Endothelial cell of umbilical vein (primary cell): ENCODE data around the gene CLSTN1. TPM values are rescaled to one million over a fixed set of nuclear protein-coding genes. Genes with fewer than 3 reads are reported as not detected.

ENCODE experiments used
- BruUV-seq: library from RNA; stranded (reverse); fragments of 400-500 nt; replicated peaks from 2 replicates; lab custom pipeline; 2021; lab: Mats Ljungman, UMichigan
- CTCF ChIA-PET: fragments of 300-600, 350-600 bp; sonication (Branson Sonifier 250); formaldehyde crosslinking; loops from one replicate; lab custom pipeline; 2021; ENCODE audit warnings: antibody characterized with exemption, inconsistent platforms; lab: Charles Lee
- POLR2A ChIA-PET: fragments of 300-600, 350-600 bp; sonication (Branson Sonifier 250); formaldehyde crosslinking; loops from one replicate; lab custom pipeline; 2021; ENCODE audit warnings: antibody characterized with exemption, inconsistent platforms; lab: Charles Lee
- DNase-seq: peaks from one replicate; pipeline ENCODE4 v3.0.0-alpha.2; 2011; ENCODE audit warnings: low read depth, low spot score
- FAIRE-seq: peaks from 2 replicates; lab custom pipeline; 2011; peaks lifted over from hg19 to GRCh38; lab: Jason Lieb, UNC
- H2AFZ ChIP-seq: 2 replicates; pipeline ENCODE4 v1.6.0; 2012; ENCODE audit warnings: low read depth, low read length, control low read depth, inconsistent platforms
- H3K27ac ChIP-seq: 2 replicates; pipeline ENCODE4 v1.5.1; 2011; ENCODE audit warnings: low read depth, mild to moderate bottlenecking, control low read depth, low read length, moderate library complexity; ENCODE audit not compliant: insufficient read depth
- H3K27me3 ChIP-seq, 2 experiments: 2 replicates each; pipeline versions ENCODE4 v1.6.0 to v1.6.1; 2011; ENCODE audit warnings: low read length in 2 of 2, mixed read lengths in 1 of 2; ENCODE audit not compliant: control insufficient read depth in 2 of 2, insufficient read depth in 2 of 2
- H3K36me3 ChIP-seq, 2 experiments: 2 replicates in 1 of 2; 3 replicates in 1 of 2; pipeline ENCODE4 v1.5.1; 2011; ENCODE audit warnings: low read length in 2 of 2, mild to moderate bottlenecking in 1 of 2, moderate library complexity in 1 of 2; ENCODE audit not compliant: control insufficient read depth in 2 of 2, insufficient read depth in 2 of 2; ENCODE audit errors: extremely low read depth in 1 of 2
- H3K4me1 ChIP-seq: 3 replicates; pipeline ENCODE4 v1.5.1; 2011; ENCODE audit warnings: mild to moderate bottlenecking, low read length; ENCODE audit not compliant: control insufficient read depth, insufficient read depth; ENCODE audit errors: extremely low read depth
- H3K4me2 ChIP-seq: 2 replicates; pipeline ENCODE4 v1.6.1; 2011; ENCODE audit warnings: low read length, control low read depth, mixed read lengths; ENCODE audit not compliant: insufficient read depth
- H3K4me3 ChIP-seq, 3 experiments: fragments of 200-600 bp in 1 of 3; sonication (generic), shearing (Covaris generic) in 1 of 3; replicated peaks in 1 of 3; 2 replicates each; pipeline ENCODE4 v1.5.1; 2011 to 2016; ENCODE audit warnings: control low read depth in 3 of 3, low read length in 3 of 3, mild to moderate bottlenecking in 2 of 3, inconsistent platforms in 1 of 3, low read depth in 1 of 3, moderate library complexity in 1 of 3; ENCODE audit not compliant: insufficient read depth in 1 of 3
- H3K79me2 ChIP-seq: 2 replicates; pipeline ENCODE4 v1.6.0; 2012; ENCODE audit warnings: low read length, inconsistent platforms; ENCODE audit not compliant: control insufficient read depth, insufficient read depth
- H3K9ac ChIP-seq: replicated peaks from 2 replicates; pipeline ENCODE3; 2011; ENCODE audit warnings: low read length, control low read depth; ENCODE audit not compliant: insufficient read depth; ENCODE audit errors: extremely low read depth
- H3K9me1 ChIP-seq: replicated peaks from 3 replicates; pipeline ENCODE4 v1.6.0; 2011; ENCODE audit warnings: mild to moderate bottlenecking, low read length; ENCODE audit not compliant: control insufficient read depth, insufficient read depth; ENCODE audit errors: extremely low read depth
- H3K9me3 ChIP-seq: replicated peaks from 2 replicates; pipeline ENCODE4 v1.5.1; 2012; ENCODE audit warnings: low read length, inconsistent platforms; ENCODE audit not compliant: control insufficient read depth, insufficient read depth
- H4K20me1 ChIP-seq: replicated peaks from 2 replicates; pipeline ENCODE3; 2011; ENCODE audit warnings: mild to moderate bottlenecking, low read length; ENCODE audit not compliant: control insufficient read depth, insufficient read depth; ENCODE audit errors: extremely low read depth
- EZH2 ChIP-seq: IDR thresholded peaks from 2 replicates; pipeline ENCODE4 v1.6.1; 2012; ENCODE audit warnings: borderline replicate concordance, low read depth, mild to moderate bottlenecking, moderate library complexity, low read length, inconsistent platforms; ENCODE audit not compliant: severe bottlenecking
- GATA2 ChIP-seq: IDR thresholded peaks from 2 replicates; pipeline ENCODE4 v1.7.0; 2011; ENCODE audit warnings: low read depth, mild to moderate bottlenecking, moderate library complexity, mixed read lengths, low read length; ENCODE audit not compliant: insufficient read length, insufficient read depth
- JUN ChIP-seq: IDR thresholded peaks from 2 replicates; pipeline ENCODE4 v1.6.1; 2011; ENCODE audit warnings: borderline replicate concordance, low read depth; ENCODE audit not compliant: insufficient read length, insufficient read depth
- MYC ChIP-seq: IDR thresholded peaks from one replicate; pipeline ENCODE4 v1.6.1; 2011; ENCODE audit warnings: mild to moderate bottlenecking, low read depth, low read length
- POLR2A ChIP-seq: IDR thresholded peaks from 2 replicates; pipeline ENCODE4 v1.6.1; 2012; ENCODE audit warnings: low read depth, mild to moderate bottlenecking, control low read depth, low read length
- dilution Hi-C: fragments of 300-500 bp; cut with MboI; formaldehyde crosslinking; loops from one replicate; pipeline ENCODE4 v1.15.0; 2019; ENCODE audit warnings: low sequenced_read_pairs; ENCODE audit not compliant: extremely low pct_ligation_motif_present
- intact Hi-C: fragments of 100-400 bp; cut with micrococcal nuclease; formaldehyde crosslinking; loops from one replicate; pipeline ENCODE4 v1.10.0; 2022
- polyA plus RNA-seq, 4 experiments: library from polyadenylated mRNA; depleted of rRNA in 3 of 4; stranded (reverse) in 3 of 4; unstranded in 1 of 4; fragments of >200 nt; gene quantifications; 2 replicates each; pipeline versions ENCODE4 v1.2.1 to v1.2.3, GENCODE V29; 2011 to 2012; ENCODE audit warnings: missing spikeins in 1 of 4
- total RNA-seq: library from RNA; stranded (reverse); gene quantifications from 2 replicates; pipeline ENCODE4 v1.2.3, GENCODE V29; 2021
- TF ChIP-seq, protein P1 (sequence below), 2 donors: IDR thresholded peaks; 1 replicate in 1 of 2; 2 replicates in 1 of 2; pipeline ENCODE4 v1.5.1; 2011; ENCODE audit warnings: low read length in 2 of 2, mild to moderate bottlenecking in 2 of 2, moderate library complexity in 2 of 2, control low read depth in 1 of 2, inconsistent platforms in 1 of 2, low read depth in 1 of 2; ENCODE audit not compliant: insufficient read depth in 1 of 2; ENCODE audit errors: extremely low read depth in 1 of 2

CLSTN1 gene
- total and polyA plus RNA-seq, 2 donors (not counting 3 experiments of a cell fraction or from before 2014, with no cell fraction given): 49.1 to 130 TPM

- FAIRE-seq: peak; percentile 80
- no peaks in the 10 kb centered on the region for H3K4me1 ChIP-seq
- intact Hi-C loops (loop anchor here (1.0 kb wide), 2 partner anchors 98 to 142 kb away; no protein-coding TSS in a partner anchor), dilution Hi-C loops (no loop called here)
- H2AFZ ChIP-seq: no peak overlapping the region
- H3K4me3 ChIP-seq: no peak overlapping the region
- POLR2A ChIA-PET: no interaction called here
- no peak overlapping the region for H3K4me2 ChIP-seq
- H3K36me3 ChIP-seq: peaks cover 0 to 4% of the 10 kb centered on the region in 2 experiments
- no peak overlapping the region for H3K27ac ChIP-seq
- TF ChIP-seq JUN: no peak
- no peak for TF ChIP-seq MYC
- no peak for TF ChIP-seq GATA2
- TF ChIP-seq, protein P1, sequence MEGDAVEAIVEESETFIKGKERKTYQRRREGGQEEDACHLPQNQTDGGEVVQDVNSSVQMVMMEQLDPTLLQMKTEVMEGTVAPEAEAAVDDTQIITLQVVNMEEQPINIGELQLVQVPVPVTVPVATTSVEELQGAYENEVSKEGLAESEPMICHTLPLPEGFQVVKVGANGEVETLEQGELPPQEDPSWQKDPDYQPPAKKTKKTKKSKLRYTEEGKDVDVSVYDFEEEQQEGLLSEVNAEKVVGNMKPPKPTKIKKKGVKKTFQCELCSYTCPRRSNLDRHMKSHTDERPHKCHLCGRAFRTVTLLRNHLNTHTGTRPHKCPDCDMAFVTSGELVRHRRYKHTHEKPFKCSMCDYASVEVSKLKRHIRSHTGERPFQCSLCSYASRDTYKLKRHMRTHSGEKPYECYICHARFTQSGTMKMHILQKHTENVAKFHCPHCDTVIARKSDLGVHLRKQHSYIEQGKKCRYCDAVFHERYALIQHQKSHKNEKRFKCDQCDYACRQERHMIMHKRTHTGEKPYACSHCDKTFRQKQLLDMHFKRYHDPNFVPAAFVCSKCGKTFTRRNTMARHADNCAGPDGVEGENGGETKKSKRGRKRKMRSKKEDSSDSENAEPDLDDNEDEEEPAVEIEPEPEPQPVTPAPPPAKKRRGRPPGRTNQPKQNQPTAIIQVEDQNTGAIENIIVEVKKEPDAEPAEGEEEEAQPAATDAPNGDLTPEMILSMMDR (IDR thresholded peaks at IDR 0.05; ENCODE audit: extremely low read depth in 1 of 2, insufficient read depth in 1 of 2, low read depth in 1 of 2, low read length in 2 of 2): peak; percentile 75 to 92
- no peak for TF ChIP-seq EZH2
- no peak for TF ChIP-seq POLR2A
- H3K79me2 ChIP-seq: no peaks in the 10 kb centered on the region
- BruUV-seq: no TSS peak
- H3K27me3 ChIP-seq: no peaks in the 10 kb centered on the region
- H3K9ac ChIP-seq: no peak overlapping the region
- no peaks in the 10 kb centered on the region for H3K9me3 ChIP-seq
- CTCF ChIA-PET: interaction anchor here (0.6 to 1.8 kb wide), 5 partner anchors 8 to 190 kb away, joined by 3 to 10 read pairs (median 7); no protein-coding TSS in a partner anchor
- no peaks in the 10 kb centered on the region for H3K9me1 ChIP-seq
- peak; percentile 41 for DNase-seq
- no peaks in the 10 kb centered on the region for H4K20me1 ChIP-seq
Observed at GRCh38 chr1:9724706-9725476, 98.9 kb downstream of the CLSTN1 start.
